DND-41 (cell line): ENCODE measurements around the gene RGS5.

Experiments
- CTCF ChIP-seq: IDR thresholded peaks from 2 replicates; pipeline ENCODE4 v1.5.1; 2012; ENCODE audit warnings: borderline replicate concordance, low read length, moderate library complexity, mild to moderate bottlenecking; ENCODE audit not compliant: poor library complexity, severe bottlenecking; ENCODE audit errors: extremely low read depth
- EZH2 ChIP-seq: IDR thresholded peaks from 3 replicates; pipeline ENCODE4 v1.6.1; 2012; ENCODE audit warnings: borderline replicate concordance, low read depth, mild to moderate bottlenecking, moderate library complexity, low read length, inconsistent platforms; ENCODE audit not compliant: severe bottlenecking

GRCh38 chr1:163178628-163179027, 24.1 kb downstream of the RGS5 start:
- TF ChIP-seq CTCF (no peak), EZH2 (no peak)
